C4-2B (cell line): ENCODE data around the gene DPH7.
"Not testable (repeated sequence)": the region's sequence is repeated elsewhere in the genome, so short reads cannot be mapped to it uniquely, and the experiment has no call there.

Source experiments
- CTCF ChIP-seq: fragments of 450-650 bp; conservative IDR thresholded peaks from 2 replicates; pipeline ENCODE4 v1.5.1; 2017; ENCODE audit warnings: mild to moderate bottlenecking
- ZFX ChIP-seq: fragments of 450-650 bp; IDR thresholded peaks from 2 replicates; pipeline ENCODE4 v1.6.1; 2017

- not testable (repeated sequence) for TF ChIP-seq CTCF, ZFX
Measured at GRCh38 chr9:137596577-137596976, 17.9 kb upstream of the DPH7 start.
